ENCODE results near the gene TNK2. TPM values are rescaled to one million over a fixed set of nuclear protein-coding genes. Genes with fewer than 3 reads are reported as not detected.
A peak's percentile ranks its signal among the peaks of the same experiment; 100 is the strongest.

Gene TNK2
- total RNA-seq, 4 donors from 2014 or later, result 12.6 to 26.6 (median 15.6) TPM

DNA sequence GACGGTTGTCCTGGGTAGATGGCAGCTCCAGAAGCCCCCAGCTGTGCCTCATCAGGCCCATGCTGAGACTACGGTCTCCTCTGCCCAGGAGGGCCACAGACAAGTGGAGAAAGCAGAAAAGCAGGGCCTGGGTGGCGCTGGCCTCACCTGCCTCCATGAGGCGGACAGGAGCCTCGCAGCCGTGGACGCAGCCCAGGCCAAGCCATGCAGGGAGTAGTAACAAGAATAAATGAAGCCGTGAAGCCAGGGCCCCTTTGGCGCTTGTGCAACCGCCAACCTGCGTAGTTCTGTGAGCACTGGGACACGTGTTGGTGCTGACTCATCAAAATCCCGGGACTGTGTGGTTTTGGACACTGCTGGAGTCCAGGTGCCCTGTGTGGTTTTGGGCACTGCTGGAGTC, 84.4 kb downstream of the TNK2 start:
- DNase-seq (ENCODE audit: low spot score) (no peak), ATAC-seq (ENCODE audit: low FRiP score) (no peak)
- TF ChIP-seq, protein P1, sequence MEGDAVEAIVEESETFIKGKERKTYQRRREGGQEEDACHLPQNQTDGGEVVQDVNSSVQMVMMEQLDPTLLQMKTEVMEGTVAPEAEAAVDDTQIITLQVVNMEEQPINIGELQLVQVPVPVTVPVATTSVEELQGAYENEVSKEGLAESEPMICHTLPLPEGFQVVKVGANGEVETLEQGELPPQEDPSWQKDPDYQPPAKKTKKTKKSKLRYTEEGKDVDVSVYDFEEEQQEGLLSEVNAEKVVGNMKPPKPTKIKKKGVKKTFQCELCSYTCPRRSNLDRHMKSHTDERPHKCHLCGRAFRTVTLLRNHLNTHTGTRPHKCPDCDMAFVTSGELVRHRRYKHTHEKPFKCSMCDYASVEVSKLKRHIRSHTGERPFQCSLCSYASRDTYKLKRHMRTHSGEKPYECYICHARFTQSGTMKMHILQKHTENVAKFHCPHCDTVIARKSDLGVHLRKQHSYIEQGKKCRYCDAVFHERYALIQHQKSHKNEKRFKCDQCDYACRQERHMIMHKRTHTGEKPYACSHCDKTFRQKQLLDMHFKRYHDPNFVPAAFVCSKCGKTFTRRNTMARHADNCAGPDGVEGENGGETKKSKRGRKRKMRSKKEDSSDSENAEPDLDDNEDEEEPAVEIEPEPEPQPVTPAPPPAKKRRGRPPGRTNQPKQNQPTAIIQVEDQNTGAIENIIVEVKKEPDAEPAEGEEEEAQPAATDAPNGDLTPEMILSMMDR (IDR thresholded peaks at IDR 0.05), result no peak

DNA sequence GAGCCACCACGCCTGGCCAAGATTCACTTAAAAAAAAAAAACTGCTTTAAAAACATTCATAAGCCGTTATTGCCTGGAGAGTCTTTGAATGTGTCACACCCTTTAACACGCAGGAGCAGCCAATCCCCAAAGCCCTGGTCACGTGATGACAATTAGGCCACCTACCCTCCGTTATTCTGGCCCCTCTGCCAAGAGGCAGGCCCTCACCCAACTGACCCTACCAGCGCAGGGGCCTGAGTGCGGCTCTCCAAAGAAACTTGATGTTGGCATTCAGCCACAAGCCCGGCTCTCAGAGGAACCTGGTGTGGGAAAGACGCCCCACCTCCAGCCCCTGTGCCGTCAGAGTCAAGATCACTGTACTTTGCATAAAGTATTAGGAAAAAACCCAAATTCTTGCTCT, 85.1 kb downstream of the TNK2 start:
- no peak for DNase-seq (ENCODE audit: low spot score)
- TF ChIP-seq, protein P1 (IDR thresholded peaks at IDR 0.05), result no peak
- ATAC-seq (ENCODE audit: low FRiP score), result peak; percentile 60

DNA sequence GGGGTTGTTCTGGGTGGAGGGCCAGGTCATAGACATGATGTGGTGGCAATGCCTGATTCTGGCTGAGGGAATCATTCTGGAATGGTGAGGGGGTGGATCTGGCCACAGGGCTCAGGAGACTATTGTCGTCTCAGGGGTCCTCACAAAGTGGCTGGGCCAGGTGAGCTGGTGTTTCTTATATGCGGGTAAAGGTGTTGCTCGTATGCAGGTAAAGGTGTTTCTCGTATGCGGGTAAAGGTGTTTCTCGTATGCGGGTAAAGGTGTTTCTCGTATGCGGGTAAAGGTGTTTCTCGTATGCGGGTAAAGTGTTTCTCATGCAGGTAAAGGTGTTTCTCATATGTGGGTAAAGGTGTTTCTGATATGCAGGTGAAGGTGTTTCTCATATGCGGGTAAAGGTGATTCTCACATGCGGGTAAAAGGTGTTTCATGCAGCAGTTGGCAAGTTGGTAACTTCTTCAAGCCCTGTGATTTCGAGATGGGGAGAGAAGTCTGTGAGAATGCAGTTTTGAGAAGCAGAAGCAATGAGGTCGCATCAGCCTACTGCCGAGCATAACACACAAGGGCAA, 86.1 kb downstream of the TNK2 start:
- no peak for ATAC-seq (ENCODE audit: low FRiP score)

DNA sequence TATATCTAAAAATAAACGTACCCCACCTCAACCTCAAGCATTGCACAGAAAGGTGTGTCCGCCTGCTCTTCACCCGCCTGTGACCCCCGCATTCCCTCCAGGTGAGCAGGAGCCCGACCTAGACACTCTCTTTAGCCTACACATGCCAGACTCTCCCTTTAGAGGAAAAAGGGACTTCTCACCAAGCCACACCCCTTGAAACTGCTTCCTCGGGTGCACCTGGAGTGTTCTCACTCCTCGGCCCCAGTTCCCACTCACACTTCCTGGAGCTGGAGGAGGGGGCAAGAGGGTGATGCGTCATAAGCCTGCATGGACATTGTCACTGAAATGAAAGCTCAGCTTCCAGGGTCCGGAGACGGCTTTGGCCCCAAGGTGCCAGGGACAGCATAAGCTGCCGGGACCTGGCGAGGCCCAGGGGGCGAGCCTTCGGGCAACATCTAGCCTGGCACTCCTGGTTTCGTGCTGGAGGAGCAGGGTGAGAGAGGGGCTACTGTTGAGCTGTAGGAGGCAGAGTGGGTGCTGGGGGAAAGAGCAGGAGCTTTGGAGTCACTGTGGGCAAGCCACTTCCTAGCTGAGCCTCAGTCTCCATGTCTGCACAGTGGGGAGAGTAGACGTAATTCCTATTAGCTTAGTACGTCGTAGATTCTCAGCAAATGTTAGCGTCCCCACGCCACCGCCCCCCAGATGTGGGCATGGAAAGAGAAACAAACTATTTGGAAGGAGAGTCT, 86.8 kb downstream of the TNK2 start:
- TF ChIP-seq, protein P1 (IDR thresholded peaks at IDR 0.05), result no peak
- ATAC-seq (ENCODE audit: low FRiP score) (no peak), DNase-seq (ENCODE audit: low spot score) (no peak)

More for the DNA sequence above, 86.1 kb downstream of the TNK2 start:
- DNase-seq (ENCODE audit: low spot score), result no peak
- TF ChIP-seq, protein P1 (IDR thresholded peaks at IDR 0.05), result no peak

DNA sequence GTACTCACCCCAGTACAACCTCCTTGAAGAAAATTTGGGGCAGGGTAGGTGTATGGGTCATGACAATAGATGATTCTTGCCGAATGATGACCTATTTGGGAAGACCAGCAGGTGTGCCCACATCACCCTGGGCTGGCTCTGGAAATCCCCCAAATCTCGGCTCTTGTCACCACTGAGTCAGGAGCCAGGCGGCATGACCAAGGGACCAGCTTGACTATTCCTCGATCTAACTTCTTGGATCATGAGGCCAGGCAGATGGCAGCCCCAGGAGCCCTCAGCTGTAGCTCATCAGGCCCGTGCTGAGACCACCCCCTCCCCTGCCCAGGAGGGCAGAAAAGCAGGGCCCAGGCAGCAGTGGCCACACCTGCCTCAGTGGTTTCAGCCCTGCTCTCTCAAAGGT, 87.5 kb downstream of the TNK2 start:
- TF ChIP-seq, protein P1 (IDR thresholded peaks at IDR 0.05), result no peak
- no peak for ATAC-seq (ENCODE audit: low FRiP score)
- no peak for DNase-seq (ENCODE audit: low spot score)

DNA sequence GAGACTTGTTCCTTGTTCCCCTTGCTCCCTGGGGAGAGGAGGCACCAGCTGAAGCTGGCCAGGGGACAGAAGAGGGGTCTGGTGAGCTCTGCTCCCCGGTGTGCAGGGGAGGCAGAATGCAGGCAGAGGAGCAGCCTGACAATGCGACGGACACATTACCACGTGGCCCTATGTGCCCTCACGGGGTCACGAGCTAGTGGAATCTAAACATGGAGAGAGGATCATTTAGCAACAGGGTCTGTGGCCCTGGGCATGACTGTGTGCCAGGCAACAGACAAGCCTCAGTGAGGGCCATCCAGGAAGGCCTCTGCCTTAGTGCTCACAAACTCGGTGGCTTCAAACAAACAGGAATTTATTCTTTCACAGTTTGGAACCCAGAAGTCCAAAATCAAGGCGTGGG, 88.2 kb downstream of the TNK2 start:
- no peak for ATAC-seq (ENCODE audit: low FRiP score)
- DNase-seq (ENCODE audit: low spot score), result no peak
- TF ChIP-seq, protein P1 (IDR thresholded peaks at IDR 0.05), result no peak

DNA sequence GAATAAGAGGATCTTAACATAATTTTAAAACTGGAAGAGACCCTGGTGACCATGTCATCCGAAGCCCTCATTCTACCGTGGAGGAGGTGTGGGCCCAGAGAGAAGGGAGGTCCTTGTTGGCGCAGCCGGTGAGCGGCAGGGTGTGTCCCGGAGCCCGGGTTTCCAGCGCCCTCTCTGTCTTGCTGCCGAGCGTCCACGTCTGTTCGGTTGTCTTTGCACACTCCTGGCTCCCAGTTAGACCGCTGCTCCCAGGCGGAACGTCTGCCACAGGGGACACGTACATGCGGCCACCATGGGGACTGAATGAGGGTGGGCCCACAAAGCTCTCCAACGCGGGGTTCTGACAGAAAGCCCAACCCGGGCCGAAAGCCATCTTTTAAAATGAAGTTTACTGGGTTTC, 90.0 kb downstream of the TNK2 start:
- TF ChIP-seq, protein P1 (IDR thresholded peaks at IDR 0.05), result no peak
- ATAC-seq (ENCODE audit: low FRiP score) (no peak), DNase-seq (ENCODE audit: low spot score) (no peak)

All from omental fat pad (tissue), 4 donors.